Neural progenitor cell (in vitro differentiated cells): ENCODE data around the gene NT5C2. TPM values are rescaled to one million over a fixed set of nuclear protein-coding genes. Genes with fewer than 3 reads are reported as not detected.
"Not testable (repeated sequence)": the region's sequence is repeated elsewhere in the genome, so short reads cannot be mapped to it uniquely, and the experiment has no call there.

Experiments
- DNase-seq: peaks from one replicate; pipeline ENCODE4 v3.0.0-alpha.2; 2016; ENCODE audit warnings: low spot score
- H2AFZ ChIP-seq: fragments of 200-600 bp; sonication (generic); replicated peaks from 2 replicates; pipeline ENCODE4 v1.6.1; 2016; ENCODE audit warnings: antibody characterized with exemption
- H3F3A ChIP-seq: fragments of 200-600 bp; sonication (generic); 2 replicates; pipeline ENCODE4 v1.6.1; 2016; ENCODE audit warnings: antibody characterized with exemption, low read depth
- H3K27ac ChIP-seq: fragments of 200-600 bp; sonication (generic); 2 replicates; pipeline ENCODE4 v1.5.1; 2016; ENCODE audit warnings: mild to moderate bottlenecking
- H3K27me3 ChIP-seq: fragments of 200-600 bp; sonication (generic); 2 replicates; pipeline ENCODE4 v1.6.1; 2016; ENCODE audit warnings: mild to moderate bottlenecking, moderate library complexity
- H3K36me3 ChIP-seq: fragments of 200-600 bp; sonication (generic); 2 replicates; pipeline ENCODE4 v1.5.1; 2016
- H3K4me1 ChIP-seq: fragments of 200-600 bp; sonication (generic); 2 replicates; pipeline ENCODE4 v1.6.1; 2016; ENCODE audit warnings: mixed run types
- H3K4me2 ChIP-seq: fragments of 200-600 bp; sonication (generic); 2 replicates; pipeline ENCODE4 v1.6.1; 2016
- H3K4me3 ChIP-seq: fragments of 200-600 bp; sonication (generic); 2 replicates; pipeline ENCODE4 v1.5.1; 2016
- H3K79me2 ChIP-seq: fragments of 200-600 bp; sonication (generic); 2 replicates; pipeline ENCODE4 v1.6.1; 2016; ENCODE audit warnings: low read depth
- H3K9ac ChIP-seq: fragments of 200-600 bp; sonication (generic); 2 replicates; pipeline ENCODE4 v1.6.1; 2016
- H3K9me3 ChIP-seq: fragments of 200-600 bp; sonication (generic); 2 replicates; pipeline ENCODE4 v1.5.1; 2016; ENCODE audit warnings: low read depth
- H4K20me1 ChIP-seq: fragments of 200-600 bp; sonication (generic); 2 replicates; pipeline ENCODE4 v1.6.1; 2016; ENCODE audit warnings: low read depth
- H3K27ac Mint-ChIP-seq: 3 replicates; pipeline ENCODE4 v1.8.0; 2021; ENCODE audit warnings: mixed read lengths
- H3K27me3 Mint-ChIP-seq: 2 replicates; pipeline ENCODE4 v1.8.0; 2022; ENCODE audit warnings: low read depth, mild to moderate bottlenecking, inconsistent platforms, moderate library complexity, mixed read lengths; ENCODE audit not compliant: insufficient read depth
- H3K36me3 Mint-ChIP-seq: 3 replicates; pipeline ENCODE4 v1.8.0; 2021; ENCODE audit warnings: mixed read lengths
- H3K4me1 Mint-ChIP-seq: 3 replicates; pipeline ENCODE4 v1.8.0; 2021; ENCODE audit warnings: mixed read lengths
- H3K4me3 Mint-ChIP-seq: 3 replicates; pipeline ENCODE4 v1.8.0; 2021; ENCODE audit warnings: mild to moderate bottlenecking, moderate library complexity, mixed read lengths
- H3K9me3 Mint-ChIP-seq: 3 replicates; pipeline ENCODE4 v1.8.0; 2020; ENCODE audit warnings: mixed read lengths
- CTCF ChIP-seq: fragments of 200-600 bp; sonication (generic); IDR thresholded peaks from 2 replicates; pipeline ENCODE4 v1.5.1; 2017; ENCODE audit warnings: antibody characterized with exemption, mild to moderate bottlenecking
- EZH2 ChIP-seq: fragments of 200-600 bp; sonication (generic); IDR thresholded peaks from 2 replicates; pipeline ENCODE4 v1.6.1; 2017; ENCODE audit warnings: antibody characterized with exemption, mild to moderate bottlenecking, moderate library complexity
- EZH2phosphoT487 ChIP-seq: fragments of 200-600 bp; sonication (generic); IDR thresholded peaks from 2 replicates; pipeline ENCODE4 v1.6.1; 2017; ENCODE audit warnings: antibody characterized with exemption
- total RNA-seq: library from RNA; depleted of rRNA; stranded (reverse); fragments of >200 nt; gene quantifications from 2 replicates; pipeline ENCODE4 v1.2.3, GENCODE V29; 2015; ENCODE audit warnings: low replicate concordance

NT5C2 gene
- total RNA-seq, 1 donor from 2014 or later, result 63.6 TPM

- no peaks in the 10 kb centered on the region for H3K9me3 ChIP-seq
- no peak overlapping the region for H3K27ac ChIP-seq
- H3K27me3 ChIP-seq, result no peaks in the 10 kb centered on the region
- no peaks in the 10 kb centered on the region for H3K4me1 ChIP-seq
- H4K20me1 ChIP-seq, result peaks cover 7% of the 10 kb centered on the region
- H3K4me3 ChIP-seq, result no peak overlapping the region
- no peak overlapping the region for H3K4me2 ChIP-seq
- H3K36me3 ChIP-seq, result peaks cover 7% of the 10 kb centered on the region
- H3K79me2 ChIP-seq, result peaks cover 2% of the 10 kb centered on the region
- no peak for TF ChIP-seq EZH2
- no peak for TF ChIP-seq CTCF
- TF ChIP-seq EZH2phosphoT487, result no peak
- no peak for DNase-seq
- H3F3A ChIP-seq, result no peaks in the 10 kb centered on the region
- Mint-ChIP-seq H3K4me1 (no peaks in the 10 kb centered on the region), H3K4me3 (no peak overlapping the region), H3K27ac (no peak overlapping the region), H3K27me3 (no peaks in the 10 kb centered on the region), H3K9me3 (no peaks in the 10 kb centered on the region), H3K36me3 (peaks cover 22% of the 10 kb centered on the region)
- no peak overlapping the region for H2AFZ ChIP-seq
- no peak overlapping the region for H3K9ac ChIP-seq
Observed at GRCh38 chr10:103171278-103171677, 21.8 kb downstream of the NT5C2 start.

GRCh38 chr10:103168438-103168837 is 24.6 kb downstream of the NT5C2 start:
- H3K4me3 ChIP-seq, result no peak overlapping the region
- H3K4me2 ChIP-seq, result no peak overlapping the region
- Mint-ChIP-seq H3K27me3 (no peaks in the 10 kb centered on the region), H3K9me3 (peaks cover 4% of the 10 kb centered on the region), H3K4me1 (no peaks in the 10 kb centered on the region), H3K4me3 (no peak overlapping the region), H3K27ac (no peak overlapping the region), H3K36me3 (peaks cover 26% of the 10 kb centered on the region)
- no peaks in the 10 kb centered on the region for H3F3A ChIP-seq
- DNase-seq, result no peak
- no peak overlapping the region for H2AFZ ChIP-seq
- peaks cover 4% of the 10 kb centered on the region for H3K36me3 ChIP-seq
- no peaks in the 10 kb centered on the region for H3K27me3 ChIP-seq
- H3K79me2 ChIP-seq, result no peaks in the 10 kb centered on the region
- no peaks in the 10 kb centered on the region for H4K20me1 ChIP-seq
- peaks cover under 1% of the 10 kb centered on the region for H3K9me3 ChIP-seq
- H3K4me1 ChIP-seq, result no peaks in the 10 kb centered on the region
- no peak for TF ChIP-seq EZH2
- TF ChIP-seq CTCF, result no peak
- TF ChIP-seq EZH2phosphoT487, result no peak
- no peak overlapping the region for H3K9ac ChIP-seq
- H3K27ac ChIP-seq, result no peak overlapping the region

- H3K36me3 ChIP-seq, result not testable (repeated sequence)
Observed at GRCh38 chr10:103167554-103167953, 25.5 kb downstream of the NT5C2 start.

GRCh38 chr10:103166523-103166922 is 26.5 kb downstream of the NT5C2 start:
- no peak for DNase-seq
- Histone ChIP-seq H3K36me3 (peaks cover 4% of the 10 kb centered on the region), H3K9ac (no peak overlapping the region), H3K27ac (no peak overlapping the region), H3K4me1 (no peaks in the 10 kb centered on the region), H3K27me3 (no peaks in the 10 kb centered on the region), H4K20me1 (no peaks in the 10 kb centered on the region), H3K4me3 (no peak overlapping the region), H3K79me2 (no peaks in the 10 kb centered on the region), H3F3A (no peaks in the 10 kb centered on the region), H3K9me3 (peaks cover 8% of the 10 kb centered on the region), H3K4me2 (no peak overlapping the region), H2AFZ (no peak overlapping the region)
- Mint-ChIP-seq H3K4me3 (no peak overlapping the region), H3K4me1 (no peaks in the 10 kb centered on the region), H3K27me3 (no peaks in the 10 kb centered on the region), H3K36me3 (peaks cover 33% of the 10 kb centered on the region), H3K27ac (no peak overlapping the region), H3K9me3 (peaks cover 6% of the 10 kb centered on the region)
- TF ChIP-seq EZH2 (no peak), CTCF (no peak), EZH2phosphoT487 (no peak)

More at GRCh38 chr10:103167554-103167953, 25.5 kb downstream of the NT5C2 start:
- not testable (repeated sequence) for H3K27me3 ChIP-seq, H3K79me2 ChIP-seq, H3K9me3 Mint-ChIP-seq, H3K4me3 ChIP-seq, H3K27me3 Mint-ChIP-seq, H3K4me1 ChIP-seq, H3K27ac ChIP-seq, H3K27ac Mint-ChIP-seq, H3K4me1 Mint-ChIP-seq, H3K9ac ChIP-seq, DNase-seq, H3K9me3 ChIP-seq, H3F3A ChIP-seq, H2AFZ ChIP-seq, H3K4me2 ChIP-seq, H4K20me1 ChIP-seq, H3K4me3 Mint-ChIP-seq
- H3K36me3 Mint-ChIP-seq, result peaks cover 29% of the 10 kb centered on the region

GRCh38 chr10:103163766-103164403 is 29.2 kb downstream of the NT5C2 start:
- not testable (repeated sequence) for H3K9me3 Mint-ChIP-seq, H3K27me3 Mint-ChIP-seq, H3K9ac ChIP-seq, H3K36me3 ChIP-seq, H3F3A ChIP-seq, H3K4me1 ChIP-seq, H3K79me2 ChIP-seq, H4K20me1 ChIP-seq, H3K4me3 ChIP-seq, H3K27ac Mint-ChIP-seq, H3K4me2 ChIP-seq, H3K27ac ChIP-seq, H3K4me3 Mint-ChIP-seq, H2AFZ ChIP-seq, H3K4me1 Mint-ChIP-seq, H3K27me3 ChIP-seq, DNase-seq
- peaks cover 14% of the 10 kb centered on the region for H3K9me3 ChIP-seq
- H3K36me3 Mint-ChIP-seq, result peaks cover 32% of the 10 kb centered on the region
